DMS153 (cell line): ENCODE data around the gene KCNT2.

Experiments used
- DNase-seq: peaks from one replicate; lab custom pipeline; 2025; lab: John Stamatoyannopoulos, UW

KCNT2 gene

DNA sequence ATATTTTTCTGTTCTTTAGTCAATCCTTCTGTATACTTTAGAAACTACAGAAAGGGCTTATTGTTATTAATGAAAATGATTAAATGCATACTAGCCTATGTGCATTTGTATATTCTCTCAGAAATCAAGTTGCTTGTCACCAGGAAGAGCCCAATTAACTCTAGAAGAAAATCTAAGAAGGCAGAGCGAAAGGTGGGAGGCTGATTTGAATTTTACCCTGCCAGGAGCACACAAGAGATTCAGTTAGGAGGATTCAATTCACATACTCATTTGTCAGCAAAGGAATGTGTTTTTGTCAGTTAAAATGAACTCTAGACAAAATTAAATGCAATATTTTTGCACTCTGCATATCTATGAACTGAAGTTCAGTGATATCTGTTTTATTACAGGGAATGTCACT is 411.8 kb downstream of the KCNT2 start:
- DNase-seq = no peak

- no peak for DNase-seq
Observed at GRCh38 chr1:196193896-196194559, 414.2 kb downstream of the KCNT2 start.

DNA sequence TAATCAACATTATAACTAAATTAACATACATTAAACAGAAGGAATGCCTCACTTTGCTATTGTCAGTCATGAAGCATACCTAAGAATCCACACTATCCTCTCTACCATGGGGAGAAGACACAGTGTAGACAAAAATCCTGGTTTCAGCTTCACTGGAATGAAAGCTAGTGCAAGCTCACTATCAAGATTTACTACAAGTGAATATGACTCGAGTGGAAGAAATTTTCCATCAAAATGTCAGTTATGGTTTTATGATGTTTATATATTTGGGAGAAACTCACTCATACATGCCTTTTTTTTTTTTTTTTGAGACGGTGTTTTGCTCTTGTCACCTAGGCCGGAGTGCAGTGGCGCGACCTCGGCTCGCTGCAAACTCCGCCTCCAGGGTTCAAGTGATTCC is 424.3 kb downstream of the KCNT2 start:
- no peak for DNase-seq

DNA sequence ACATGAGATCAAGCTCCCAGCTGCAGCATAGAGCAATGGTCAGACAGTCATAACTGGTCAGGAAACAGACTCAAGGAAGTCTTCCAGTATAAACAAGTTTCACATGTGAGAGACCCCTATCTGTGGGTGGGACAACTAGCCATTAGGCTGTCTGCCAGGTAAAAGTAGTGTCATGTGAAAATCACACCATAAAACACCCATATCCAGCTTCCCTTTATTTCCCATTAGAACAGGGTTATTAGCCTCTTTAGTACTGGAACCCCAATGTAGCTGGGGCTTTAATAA is 426.7 kb downstream of the KCNT2 start:
- no peak for DNase-seq

GRCh38 chr1:196180847-196181593 is 427.2 kb downstream of the KCNT2 start:
- DNase-seq = peak; percentile 66

DNA sequence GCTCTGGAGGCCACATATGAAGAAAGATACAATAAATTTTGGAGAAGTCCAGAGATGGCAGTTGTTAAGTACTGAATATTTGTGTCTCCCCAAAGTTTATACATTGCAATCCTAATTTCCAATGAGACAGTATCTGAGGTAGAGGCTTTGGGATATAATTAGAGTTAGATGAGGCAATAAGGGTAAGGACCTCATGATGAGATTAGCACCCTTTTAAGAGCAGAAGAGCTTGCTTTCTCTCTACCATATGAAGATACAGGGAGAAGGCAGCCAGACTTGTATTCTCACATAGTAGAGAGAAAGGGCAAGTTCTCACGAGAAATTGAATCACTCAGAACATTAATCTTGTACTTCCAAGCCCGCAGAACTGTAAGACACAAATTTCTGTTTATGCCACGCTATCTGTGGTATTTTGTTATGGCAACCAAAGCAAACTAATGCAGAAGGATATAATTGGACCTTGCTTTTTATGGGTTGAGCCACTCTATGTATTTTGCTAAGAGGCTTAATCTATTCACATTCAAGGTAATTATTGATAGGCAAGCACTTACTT is 430.1 kb downstream of the KCNT2 start:
- DNase-seq = no peak
